IMR-90 (cell line): Measurements from ENCODE around the gene FAF2. TPM values are rescaled to one million over a fixed set of nuclear protein-coding genes. Genes with fewer than 3 reads are reported as not detected.

Experiments used
- ATAC-seq: fragments of 200-7000 bp; cut with Tn5 transposase; 2 replicates; pipeline ENCODE4 v1.9.1; 2020; ENCODE audit warnings: low read depth, mild to moderate bottlenecking, moderate library complexity
- BruUV-seq: library from RNA; stranded (reverse); fragments of 400-500 nt; replicated peaks from 2 replicates; lab custom pipeline; 2021; lab: Mats Ljungman, UMichigan
- CTCF ChIA-PET: fragments of 300-600 bp; formaldehyde crosslinking; extraction: SDS; loops from one replicate; lab custom pipeline; 2021; ENCODE audit warnings: antibody characterized with exemption; lab: Yijun Ruan, JAX
- POLR2A ChIA-PET: fragments of 300-600 bp; sonication (Branson Sonifier 250); formaldehyde crosslinking; loops from one replicate; lab custom pipeline; 2022; ENCODE audit warnings: antibody characterized with exemption; ENCODE audit not compliant: unreplicated experiment; lab: Charles Lee
- DNase-seq: peaks from one replicate; pipeline ENCODE4 v3.0.0; 2013
- H2AFZ ChIP-seq: replicated peaks from 2 replicates; pipeline ENCODE3; 2013; ENCODE audit warnings: low read length, mild to moderate bottlenecking; ENCODE audit not compliant: poor library complexity
- H2AK5ac ChIP-seq: 2 replicates; pipeline ENCODE4 v1.6.1; 2013; ENCODE audit warnings: low read depth, low read length, inconsistent platforms
- H2AK9ac ChIP-seq: replicated peaks from 2 replicates; pipeline ENCODE3; 2013; ENCODE audit warnings: mild to moderate bottlenecking, low read depth, low read length, moderate library complexity; ENCODE audit not compliant: poor library complexity
- H2BK120ac ChIP-seq: 2 replicates; pipeline ENCODE4 v1.6.1; 2013; ENCODE audit warnings: low read depth, low read length, inconsistent platforms
- H2BK15ac ChIP-seq: 3 replicates; pipeline ENCODE4 v1.6.1; 2013; ENCODE audit warnings: low read depth, low read length, inconsistent platforms
- H2BK20ac ChIP-seq: 2 replicates; pipeline ENCODE4 v1.6.1; 2013; ENCODE audit warnings: low read depth, mild to moderate bottlenecking, inconsistent platforms, low read length, moderate library complexity
- H2BK5ac ChIP-seq: 2 replicates; pipeline ENCODE4 v1.6.1; 2013; ENCODE audit warnings: mild to moderate bottlenecking, low read depth, low read length, inconsistent platforms; ENCODE audit not compliant: poor library complexity, severe bottlenecking
- H3K14ac ChIP-seq: replicated peaks from 2 replicates; pipeline ENCODE4 v1.6.1; 2013; ENCODE audit warnings: low read depth, low read length, inconsistent platforms
- H3K18ac ChIP-seq: 2 replicates; pipeline ENCODE4 v1.6.1; 2013; ENCODE audit warnings: low read depth, low read length, control low read depth
- H3K23ac ChIP-seq: 2 replicates; pipeline ENCODE4 v1.6.1; 2013; ENCODE audit warnings: low read depth, low read length, inconsistent platforms
- H3K27ac ChIP-seq: 2 replicates; pipeline ENCODE4 v1.5.1; 2013; ENCODE audit warnings: mild to moderate bottlenecking, control low read depth, low read length; ENCODE audit not compliant: insufficient read depth
- H3K27me3 ChIP-seq: 2 replicates; pipeline ENCODE4 v1.6.1; 2013; ENCODE audit warnings: low read length; ENCODE audit not compliant: control insufficient read depth, insufficient read depth
- H3K36me3 ChIP-seq: 2 replicates; pipeline ENCODE4 v1.6.1; 2013; ENCODE audit warnings: low read length, mixed read lengths; ENCODE audit not compliant: control insufficient read depth, insufficient read depth
- H3K4ac ChIP-seq: 2 replicates; pipeline ENCODE4 v1.6.1; 2013; ENCODE audit warnings: low read depth, low read length, inconsistent platforms
- H3K4me1 ChIP-seq: 2 replicates; pipeline ENCODE4 v1.6.1; 2013; ENCODE audit warnings: low read length, mixed read lengths; ENCODE audit not compliant: control insufficient read depth, insufficient read depth
- H3K4me2 ChIP-seq: 2 replicates; pipeline ENCODE4 v1.6.1; 2013; ENCODE audit warnings: low read depth, mild to moderate bottlenecking, control low read depth, low read length, moderate library complexity
- H3K4me3 ChIP-seq: 2 replicates; pipeline ENCODE4 v1.5.1; 2013; ENCODE audit warnings: low read depth, mild to moderate bottlenecking, control low read depth, low read length, moderate library complexity; ENCODE audit not compliant: insufficient read depth
- H3K56ac ChIP-seq: 2 replicates; pipeline ENCODE4 v1.6.1; 2013; ENCODE audit warnings: low read length, inconsistent platforms; ENCODE audit not compliant: insufficient read depth; ENCODE audit errors: extremely low read depth
- H3K79me1 ChIP-seq, 2 experiments: 2 replicates each; pipeline ENCODE4 v1.6.1; 2013; ENCODE audit warnings: low read length in 2 of 2, inconsistent platforms in 1 of 2, low read depth in 1 of 2
- H3K9ac ChIP-seq: 2 replicates; pipeline ENCODE4 v1.6.1; 2013; ENCODE audit warnings: low read depth, low read length, control low read depth
- H3K9me1 ChIP-seq: 2 replicates; pipeline ENCODE4 v1.6.1; 2013; ENCODE audit warnings: low read length, inconsistent platforms; ENCODE audit not compliant: insufficient read depth
- H3K9me3 ChIP-seq: 2 replicates; pipeline ENCODE4 v1.6.1; 2013; ENCODE audit warnings: low read length; ENCODE audit not compliant: control insufficient read depth, insufficient read depth
- H4K20me1 ChIP-seq: 2 replicates; pipeline ENCODE4 v1.6.1; 2013; ENCODE audit warnings: low read length, inconsistent platforms; ENCODE audit not compliant: insufficient read depth
- H4K5ac ChIP-seq: 2 replicates; pipeline ENCODE4 v1.6.1; 2013; ENCODE audit warnings: mild to moderate bottlenecking, low read depth, low read length, control low read depth
- H4K8ac ChIP-seq, 2 experiments: 2 replicates each; pipeline ENCODE4 v1.6.1; 2013; ENCODE audit warnings: low read depth in 2 of 2, low read length in 2 of 2, control low read depth in 1 of 2, inconsistent platforms in 1 of 2
- H4K91ac ChIP-seq: 2 replicates; pipeline ENCODE4 v1.6.1; 2013; ENCODE audit warnings: low read depth, low read length, inconsistent platforms; ENCODE audit not compliant: insufficient read depth
- BHLHE40 ChIP-seq: fragments of 150-350 bp; IDR thresholded peaks from 2 replicates; pipeline ENCODE4 v1.6.1; 2016; ENCODE audit warnings: mild to moderate bottlenecking, low read depth, low read length
- CEBPB ChIP-seq: IDR thresholded peaks from 2 replicates; pipeline ENCODE4 v1.6.1; 2012; ENCODE audit warnings: low read depth, low read length, improper control_type of control experiment
- CHD1 ChIP-seq: IDR thresholded peaks from 2 replicates; pipeline ENCODE4 v1.6.1; 2012; ENCODE audit warnings: low read depth, low read length, improper control_type of control experiment
- CTCF ChIP-seq: conservative IDR thresholded peaks from 2 replicates; pipeline ENCODE4 v1.5.1; 2012; ENCODE audit warnings: mild to moderate bottlenecking, low read depth, low read length, improper control_type of control experiment
- ELK1 ChIP-seq: fragments of 150-350 bp; IDR thresholded peaks from 2 replicates; pipeline ENCODE4 v1.6.1; 2016; ENCODE audit warnings: low read depth, mild to moderate bottlenecking, low read length, moderate library complexity, borderline replicate concordance
- FOS ChIP-seq: fragments of 150-350 bp; IDR thresholded peaks from 2 replicates; pipeline ENCODE4 v1.6.1; 2016; ENCODE audit warnings: low read depth, low read length
- MAFK ChIP-seq: IDR thresholded peaks from 2 replicates; pipeline ENCODE4 v1.6.1; 2012; ENCODE audit warnings: low read depth, low read length, improper control_type of control experiment
- MAZ ChIP-seq: IDR thresholded peaks from 2 replicates; pipeline ENCODE4 v1.6.1; 2012; ENCODE audit warnings: low read depth, mild to moderate bottlenecking, low read length, improper control_type of control experiment, moderate library complexity, borderline replicate concordance
- MXI1 ChIP-seq: IDR thresholded peaks from 2 replicates; pipeline ENCODE4 v1.6.1; 2012; ENCODE audit warnings: low read depth, mild to moderate bottlenecking, low read length, moderate library complexity, borderline replicate concordance
- NFE2L2 ChIP-seq: fragments of 150-350 bp; IDR thresholded peaks from 2 replicates; pipeline ENCODE4 v1.6.1; 2016; ENCODE audit warnings: low read depth, mild to moderate bottlenecking, low read length
- POLR2A ChIP-seq: IDR thresholded peaks from 2 replicates; pipeline ENCODE4 v1.6.1; 2012; ENCODE audit warnings: mild to moderate bottlenecking, low read depth, low read length
- RAD21 ChIP-seq: IDR thresholded peaks from 2 replicates; pipeline ENCODE4 v1.6.1; 2012; ENCODE audit warnings: low read length, improper control_type of control experiment
- RCOR1 ChIP-seq: IDR thresholded peaks from 2 replicates; pipeline ENCODE4 v1.6.1; 2012; ENCODE audit warnings: mild to moderate bottlenecking, low read length, improper control_type of control experiment; ENCODE audit not compliant: insufficient replicate concordance
- RFX5 ChIP-seq: IDR thresholded peaks from 2 replicates; pipeline ENCODE4 v1.8.0; 2012; ENCODE audit warnings: low read depth, mild to moderate bottlenecking, low read length, moderate library complexity
- SMC3 ChIP-seq: fragments of 150-350 bp; IDR thresholded peaks from 2 replicates; pipeline ENCODE4 v1.6.1; 2016; ENCODE audit warnings: low read depth, mild to moderate bottlenecking, antibody characterized with exemption, low read length, moderate library complexity
- WGBS, 2 experiments: methylation state at CpG; one replicate each; pipeline versions ENCODE4 v1.1.5 to v1.1.7; 2013; ENCODE audit warnings: missing lambda C conversion rate in 2 of 2; ENCODE audit not compliant: insufficient read length in 1 of 2; ENCODE audit errors: extremely low coverage in 2 of 2; 5-methylcytosine and 5-hydroxymethylcytosine counted together
- dilution Hi-C: fragments of 300-500 bp; cut with HindIII; formaldehyde crosslinking; loops from one replicate; pipeline ENCODE4 v1.14.3; 2018; ENCODE audit warnings: low sequenced_read_pairs; ENCODE audit not compliant: unreplicated experiment
- in situ Hi-C: fragments of 300-500 bp; cut with MboI; formaldehyde crosslinking; loops from 3 replicates; pipeline ENCODE4 v1.14.3; 2019; ENCODE audit warnings: low sequenced_read_pairs, inconsistent platforms, mixed read lengths
- intact Hi-C: fragments of 100-400 bp; cut with micrococcal nuclease; formaldehyde crosslinking; loops from 2 replicates; pipeline ENCODE4 v1.10.0; 2022
- polyA plus RNA-seq, 3 experiments: library from polyadenylated mRNA; depleted of rRNA; stranded (reverse); fragments of >200 nt; gene quantifications; 2 replicates each; pipeline ENCODE4 v1.2.3, GENCODE V29; 2012; ENCODE audit warnings: low replicate concordance in 1 of 3
- total RNA-seq: library from RNA; depleted of rRNA; stranded (reverse); fragments of >200 nt; gene quantifications from 2 replicates; pipeline ENCODE4 v1.2.3, GENCODE V29; 2012
- TF ChIP-seq, protein P1 (sequence below): fragments of 150-350 bp; IDR thresholded peaks from 2 replicates; pipeline ENCODE4 v1.6.1; 2017; ENCODE audit warnings: mild to moderate bottlenecking, antibody characterized with exemption, low read length, low read depth

The FAF2 gene
- total and polyA plus RNA-seq, 2 of the 4 experiments (the other 2 are of a cell fraction), result 32.9 to 47.0 TPM

GRCh38 chr5:176529116-176529740 is 81.0 kb downstream of the FAF2 start:
- Histone ChIP-seq H3K23ac (no peak overlapping the region), H4K8ac (no peak overlapping the region), H3K36me3 (peaks cover 43% of the 10 kb centered on the region), H3K18ac (no peak overlapping the region), H2BK120ac (no peak overlapping the region), H3K27ac (no peak overlapping the region), H4K20me1 (peaks cover 15% of the 10 kb centered on the region), H2BK5ac (no peak overlapping the region), H3K79me1 (peaks cover 7 to 28% of the 10 kb centered on the region in 2 experiments; a peak in 3 of 4 replicates), H3K27me3 (no peaks in the 10 kb centered on the region), H3K4me3 (no peak overlapping the region), H3K9me1 (peaks cover 4% of the 10 kb centered on the region; the same call in 1 of the 2 replicates), H3K4me1 (peaks cover 10% of the 10 kb centered on the region), H2AK9ac (no peak overlapping the region), H3K4me2 (no peak overlapping the region), H3K9ac (no peak overlapping the region), H2BK15ac (no peak overlapping the region), H3K9me3 (no peaks in the 10 kb centered on the region), H2AFZ (no peak overlapping the region), H2BK20ac (no peak overlapping the region), H3K14ac (no peak overlapping the region), H3K4ac (no peak overlapping the region), H4K5ac (no peak overlapping the region), H3K56ac (no peak overlapping the region), H2AK5ac (no peak overlapping the region), H4K91ac (no peak overlapping the region)
- BruUV-seq, result no TSS peak
- intact Hi-C loops, result no loop called here
- WGBS, 2 experiments, result 92% methylated on average over 6 of the region's 26 CpGs; no CpG with 5 or more reads in 1 of the 2 experiments
- no peak for ATAC-seq
- CTCF ChIA-PET, result no interaction called here
- dilution Hi-C loops, result no loop called here
- no peak for DNase-seq
- POLR2A ChIA-PET, result no interaction called here
- TF ChIP-seq FOS (no peak), POLR2A (no peak), CHD1 (no peak), CEBPB (no peak), MAFK (no peak), RCOR1 (no peak), NFE2L2 (no peak), SMC3 (no peak), RAD21 (no peak), RFX5 (no peak), CTCF (no peak), MXI1 (no peak), ELK1 (no peak), MAZ (no peak), BHLHE40 (no peak)
- TF ChIP-seq, protein P1, sequence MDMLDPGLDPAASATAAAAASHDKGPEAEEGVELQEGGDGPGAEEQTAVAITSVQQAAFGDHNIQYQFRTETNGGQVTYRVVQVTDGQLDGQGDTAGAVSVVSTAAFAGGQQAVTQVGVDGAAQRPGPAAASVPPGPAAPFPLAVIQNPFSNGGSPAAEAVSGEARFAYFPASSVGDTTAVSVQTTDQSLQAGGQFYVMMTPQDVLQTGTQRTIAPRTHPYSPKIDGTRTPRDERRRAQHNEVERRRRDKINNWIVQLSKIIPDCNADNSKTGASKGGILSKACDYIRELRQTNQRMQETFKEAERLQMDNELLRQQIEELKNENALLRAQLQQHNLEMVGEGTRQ, result no peak
- in situ Hi-C loops, result no loop called here
